GM12891 (cell line): ENCODE results near the gene MTHFS.

Source experiments
- DNase-seq: peaks from one replicate; pipeline ENCODE4 v3.0.0; 2011; ENCODE audit warnings: low spot score; ENCODE audit not compliant: insufficient read length
- FAIRE-seq: peaks from 2 replicates; lab custom pipeline; 2011; peaks lifted over from hg19 to GRCh38; lab: Jason Lieb, UNC
- PAX5 ChIP-seq: IDR thresholded peaks from 2 replicates; pipeline ENCODE4 v1.6.1; 2011; ENCODE audit warnings: low read length, moderate library complexity, mild to moderate bottlenecking; ENCODE audit not compliant: insufficient read depth, severe bottlenecking
- POLR2A ChIP-seq: IDR thresholded peaks from 2 replicates; pipeline ENCODE4 v1.6.1; 2011; ENCODE audit warnings: low read depth, low read length, control low read depth
- POLR2AphosphoS5 ChIP-seq: IDR thresholded peaks from 2 replicates; pipeline ENCODE4 v1.6.1; 2011; ENCODE audit warnings: low read depth, low read length, control low read depth
- POU2F2 ChIP-seq: IDR thresholded peaks from 2 replicates; pipeline ENCODE4 v1.6.1; 2011; ENCODE audit warnings: low read depth, mild to moderate bottlenecking, control low read depth, low read length, moderate library complexity
- SPI1 ChIP-seq: IDR thresholded peaks from 2 replicates; pipeline ENCODE4 v1.6.1; 2011; ENCODE audit warnings: low read depth, low read length, control low read depth
- TAF1 ChIP-seq: IDR thresholded peaks from 2 replicates; pipeline ENCODE4 v1.6.1; 2011; ENCODE audit warnings: low read depth, low read length, control low read depth

MTHFS gene

DNA sequence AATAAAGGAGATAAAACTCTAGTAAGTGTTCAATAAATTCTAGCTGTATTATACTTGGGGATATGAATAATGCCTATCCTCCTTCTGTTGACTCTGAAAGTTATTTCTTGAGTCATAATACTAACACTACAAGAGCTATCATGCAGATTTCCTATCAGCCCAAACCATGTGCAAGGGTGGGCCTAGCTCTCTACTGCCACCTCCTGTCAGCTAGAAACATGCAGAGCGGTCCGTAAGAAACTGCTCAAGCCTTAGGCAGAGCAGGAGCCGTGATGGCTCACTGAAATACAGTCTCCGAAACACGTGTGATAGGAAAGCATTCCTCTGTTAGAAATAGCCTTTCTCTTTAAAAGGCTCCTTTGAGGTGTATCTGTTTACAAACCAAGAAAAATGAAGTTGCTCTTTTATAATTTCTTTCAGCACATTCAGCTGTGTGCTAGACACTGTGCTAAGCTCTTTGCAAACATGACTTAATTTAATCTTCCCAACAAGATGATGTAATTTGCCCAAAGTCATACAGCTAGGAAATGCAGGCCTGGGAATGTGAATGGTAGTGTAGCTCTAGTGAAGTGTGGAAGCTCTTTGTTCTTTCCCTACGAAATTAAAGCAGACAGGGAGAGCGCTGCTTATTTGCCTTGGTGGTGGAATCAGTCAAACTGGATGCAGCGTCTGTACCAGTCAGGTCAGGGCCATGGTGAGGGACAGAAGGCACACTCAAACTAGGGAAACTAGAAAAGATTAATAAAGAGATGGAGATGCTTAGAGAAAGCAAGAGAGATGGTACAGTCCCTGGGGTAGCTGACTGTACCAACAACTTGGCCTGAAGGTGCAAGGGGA is 43.1 kb downstream of the MTHFS start:
- no peak for TF ChIP-seq TAF1
- no peak for TF ChIP-seq POLR2AphosphoS5
- no peak for TF ChIP-seq POU2F2
- no peak for TF ChIP-seq PAX5
- no peak for TF ChIP-seq POLR2A
- no peak for TF ChIP-seq SPI1
- DNase-seq: no peak
- FAIRE-seq: peak; percentile 94

DNA sequence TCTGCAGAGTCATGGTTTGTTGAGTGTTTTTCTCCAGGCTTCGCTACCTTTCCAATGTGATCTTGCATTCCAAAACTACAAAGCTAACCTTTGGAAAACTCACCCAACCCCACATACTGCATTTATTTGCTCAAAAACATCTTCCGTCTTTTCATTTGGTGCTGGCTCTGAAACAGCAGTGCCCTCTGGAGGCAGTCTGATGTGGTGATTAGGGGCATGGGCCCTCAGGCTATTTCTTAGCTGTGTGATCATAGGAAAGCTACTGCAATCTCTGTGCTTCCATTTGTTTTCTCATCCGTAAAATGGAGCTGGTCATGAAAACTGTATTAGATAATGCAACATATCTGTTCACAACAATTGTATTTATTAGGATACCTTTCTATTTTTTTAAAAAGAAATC is 47.0 kb downstream of the MTHFS start:
- FAIRE-seq (no peak), DNase-seq (no peak)

DNA sequence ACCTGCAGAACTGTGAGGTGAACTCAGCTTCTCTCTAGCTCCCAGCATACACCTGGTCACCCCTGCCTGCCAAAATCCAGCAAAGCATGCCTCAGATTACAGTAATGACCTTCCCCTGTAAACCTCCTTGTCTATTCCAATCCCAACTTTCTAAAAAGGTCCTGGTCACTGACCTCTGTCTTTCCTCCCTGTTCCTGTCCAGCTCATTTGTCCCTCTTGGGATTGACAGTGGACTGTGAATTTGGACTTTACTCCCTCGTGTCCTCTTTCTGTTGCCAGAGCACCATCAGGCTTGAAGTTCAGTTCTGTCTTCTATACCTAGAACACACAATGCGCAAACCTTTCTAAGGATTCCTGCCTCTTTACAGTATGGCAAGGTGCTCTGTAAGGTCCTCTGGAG is 50.3 kb downstream of the MTHFS start:
- FAIRE-seq (no peak), DNase-seq (no peak)
- TF ChIP-seq POLR2AphosphoS5: no peak
- no peak for TF ChIP-seq SPI1
- no peak for TF ChIP-seq POU2F2
- TF ChIP-seq POLR2A: no peak
- TF ChIP-seq PAX5: no peak
- TF ChIP-seq TAF1: no peak

More for the DNA sequence above, 47.0 kb downstream of the MTHFS start:
- TF ChIP-seq PAX5: no peak
- TF ChIP-seq POLR2AphosphoS5: no peak
- TF ChIP-seq POU2F2: no peak
- no peak for TF ChIP-seq POLR2A
- TF ChIP-seq TAF1: no peak
- TF ChIP-seq SPI1: no peak

DNA sequence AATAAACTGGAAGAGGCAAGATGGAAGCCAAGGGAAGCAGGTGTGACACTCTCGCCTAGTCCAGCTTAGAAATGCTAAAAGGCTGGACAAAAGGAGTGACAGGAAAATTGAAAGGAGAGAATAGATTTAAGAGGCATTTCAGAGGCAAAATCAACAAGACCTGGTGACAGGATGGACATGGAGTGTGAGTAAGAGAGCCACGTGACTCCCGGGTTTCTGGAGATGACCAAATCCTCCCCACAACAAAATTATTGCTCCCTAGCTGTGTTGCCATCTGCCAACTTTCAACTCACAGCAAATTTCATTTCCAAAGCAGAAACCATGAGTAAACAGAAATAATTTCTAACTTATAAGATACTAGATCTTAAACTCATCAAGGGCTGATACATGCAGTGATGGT is 52.6 kb downstream of the MTHFS start:
- DNase-seq: no peak
- TF ChIP-seq PAX5 (no peak), TAF1 (no peak), SPI1 (no peak), POLR2AphosphoS5 (no peak), POU2F2 (no peak), POLR2A (no peak)
- no peak for FAIRE-seq

DNA sequence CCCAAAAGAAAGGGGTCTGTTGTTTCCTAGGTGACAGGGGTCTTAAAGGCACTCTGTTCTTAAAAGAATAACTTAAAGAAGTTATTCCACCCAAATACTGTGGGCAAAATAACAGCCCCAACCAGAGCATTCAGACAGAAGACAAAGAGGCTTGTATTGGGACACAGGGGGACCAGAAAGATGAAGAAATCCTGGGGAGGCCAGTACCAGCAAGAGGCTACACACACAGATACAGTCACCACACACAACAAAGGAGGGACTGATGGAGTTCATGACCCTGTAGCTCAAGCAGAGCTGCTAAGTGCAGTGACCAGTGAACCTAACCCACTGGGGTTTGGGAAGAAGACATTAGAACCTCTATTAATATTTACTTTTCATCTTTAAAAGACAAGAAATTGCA is 59.0 kb downstream of the MTHFS start:
- DNase-seq: no peak
- no peak for FAIRE-seq
- TF ChIP-seq TAF1 (no peak), POU2F2 (no peak), POLR2AphosphoS5 (no peak), SPI1 (no peak), PAX5 (no peak), POLR2A (no peak)

DNA sequence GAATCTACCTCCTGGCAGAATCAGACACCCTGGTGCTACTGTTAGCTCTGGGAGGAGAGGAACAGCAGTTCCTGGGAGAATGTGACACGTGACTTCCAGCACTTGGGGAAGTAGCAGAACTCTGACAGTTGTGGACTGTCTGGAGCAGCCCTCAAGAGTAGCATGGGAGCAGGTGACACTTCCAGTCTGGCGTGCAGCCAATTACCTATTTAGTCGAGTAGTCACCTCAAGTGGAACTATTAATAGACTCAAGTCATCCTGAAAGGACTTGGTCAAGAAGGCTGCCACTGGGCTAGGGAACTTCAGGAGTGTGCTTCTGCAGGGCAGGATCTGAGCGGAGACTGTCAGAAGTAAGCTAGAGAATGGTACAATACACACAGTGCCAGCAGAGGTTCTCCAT is 62.3 kb downstream of the MTHFS start:
- FAIRE-seq: no peak

DNA sequence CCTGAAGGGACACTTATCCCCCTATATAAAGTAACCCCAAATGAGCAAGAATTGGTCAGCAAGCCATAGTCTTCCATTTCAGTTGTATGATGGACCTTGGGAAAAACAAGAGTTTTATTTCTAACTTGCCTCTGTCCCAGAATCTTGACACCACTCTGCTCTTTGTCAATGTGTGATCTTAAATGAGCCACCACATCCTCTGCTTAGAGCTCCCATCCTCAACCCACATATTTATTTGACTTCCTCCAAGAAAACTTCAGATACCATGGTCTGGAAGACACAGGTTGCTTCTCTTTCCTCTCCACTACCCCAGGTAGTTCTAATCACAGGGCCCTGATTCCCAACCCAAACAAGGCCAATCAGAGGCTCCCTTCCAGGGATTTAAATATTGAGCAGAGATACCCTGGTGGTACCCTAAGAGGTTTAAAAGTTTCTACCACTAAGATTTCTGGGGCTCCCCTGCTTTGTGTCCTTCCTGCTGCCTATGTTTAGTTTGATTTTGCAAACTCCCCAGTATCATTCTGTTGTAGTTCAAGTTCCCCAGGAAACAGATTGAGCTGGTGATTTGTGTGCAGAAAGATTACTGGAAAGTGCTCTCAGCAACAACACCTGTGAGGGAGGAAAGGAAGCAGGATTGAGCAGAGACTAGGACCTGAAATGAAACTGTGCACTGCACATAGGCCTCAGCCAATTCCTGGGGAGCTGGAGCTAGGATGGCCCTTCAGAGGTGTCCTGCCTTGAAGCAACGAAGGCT is 64.3 kb downstream of the MTHFS start:
- FAIRE-seq: no peak
- TF ChIP-seq SPI1: no peak
- no peak for TF ChIP-seq POLR2AphosphoS5
- TF ChIP-seq POU2F2: no peak
- TF ChIP-seq POLR2A: no peak
- no peak for TF ChIP-seq PAX5
- no peak for TF ChIP-seq TAF1
- DNase-seq: no peak

More for the DNA sequence above, 62.3 kb downstream of the MTHFS start:
- TF ChIP-seq POU2F2 (no peak), POLR2A (no peak), PAX5 (no peak), SPI1 (no peak), POLR2AphosphoS5 (no peak), TAF1 (no peak)
- no peak for DNase-seq

DNA sequence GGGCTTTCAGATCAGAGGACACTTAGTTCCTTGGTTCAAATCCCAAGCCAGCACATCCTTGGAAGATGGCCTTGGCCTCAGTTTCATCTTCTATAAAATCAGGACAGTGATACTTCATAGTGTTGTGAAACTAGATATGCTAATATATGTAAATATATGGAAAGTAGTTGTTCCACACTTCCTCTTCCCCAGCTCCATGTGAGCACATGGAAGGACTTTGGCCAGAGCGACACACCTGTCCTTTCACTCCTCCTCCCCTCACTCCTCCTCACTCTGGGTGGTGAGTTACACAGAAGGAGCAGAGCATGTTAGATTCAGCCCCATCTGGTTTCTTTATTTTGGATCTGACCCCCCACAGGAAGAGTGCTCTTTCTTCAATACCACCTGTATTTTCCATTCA is 65.2 kb downstream of the MTHFS start:
- DNase-seq: no peak
- TF ChIP-seq POU2F2 (no peak), POLR2AphosphoS5 (no peak), PAX5 (no peak), SPI1 (no peak), TAF1 (no peak), POLR2A (no peak)
- FAIRE-seq: no peak

DNA sequence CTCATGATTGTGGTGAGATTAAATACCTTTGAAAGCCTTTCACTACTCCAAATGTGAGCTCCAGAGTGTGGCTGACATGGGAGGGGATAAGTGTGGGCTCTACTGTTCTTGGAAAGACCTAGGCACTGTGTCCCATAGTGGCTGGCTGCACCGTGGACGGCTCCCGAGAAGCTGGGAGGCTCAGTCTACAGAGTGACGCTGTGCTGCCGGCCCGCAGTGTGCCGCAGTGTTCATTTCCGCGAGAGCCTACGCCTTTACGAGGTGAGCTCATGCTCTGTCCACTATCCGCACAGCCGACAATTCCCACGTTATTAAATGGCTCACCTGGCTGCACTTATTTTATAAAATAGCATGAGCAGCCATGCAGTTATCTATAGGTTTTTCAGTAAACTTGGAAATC is 66.9 kb downstream of the MTHFS start:
- no peak for DNase-seq
- FAIRE-seq: no peak
- no peak for TF ChIP-seq PAX5

DNA sequence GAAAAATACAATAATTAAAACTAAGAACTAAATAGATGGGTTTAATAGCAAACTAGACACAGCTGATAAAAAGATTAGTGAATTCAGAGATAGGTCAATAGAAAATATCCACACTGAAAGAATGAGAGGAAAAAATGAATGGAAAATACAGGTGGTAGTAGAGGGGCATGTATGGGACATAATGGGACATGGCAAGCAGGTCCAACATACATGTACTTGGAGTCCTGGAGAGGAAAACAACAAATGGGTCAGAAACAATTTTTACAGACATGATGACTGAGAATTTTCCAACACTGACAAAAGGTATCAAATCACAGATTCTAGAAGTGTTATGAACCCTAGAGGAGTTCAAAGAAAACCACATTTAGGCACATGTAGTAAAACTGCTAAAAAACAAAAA is 68.4 kb downstream of the MTHFS start:
- TF ChIP-seq POLR2AphosphoS5: no peak
- TF ChIP-seq PAX5: no peak
- no peak for TF ChIP-seq POLR2A
- no peak for TF ChIP-seq POU2F2
- TF ChIP-seq SPI1: no peak
- no peak for TF ChIP-seq TAF1
- DNase-seq (no peak), FAIRE-seq (no peak)

DNA sequence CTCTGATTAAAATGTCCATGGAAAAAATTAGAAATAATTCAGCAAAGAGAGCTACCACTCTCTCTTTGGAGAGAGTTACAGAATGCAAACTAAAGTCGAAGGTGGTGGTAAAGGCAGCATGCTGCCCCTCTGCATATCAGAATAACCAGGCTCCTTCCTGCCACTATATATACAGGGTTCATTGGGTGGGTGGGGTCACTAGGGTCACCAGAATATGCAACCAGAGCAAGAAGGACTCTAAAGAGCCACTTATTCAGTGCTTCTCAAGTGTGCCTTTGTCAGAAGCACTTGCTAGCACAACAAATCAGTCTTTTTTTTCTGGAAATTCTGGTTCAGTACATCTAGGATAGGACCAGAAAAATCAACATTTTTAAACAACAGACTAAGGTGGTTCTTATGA is 70.0 kb downstream of the MTHFS start:
- TF ChIP-seq TAF1 (no peak), SPI1 (no peak), PAX5 (no peak)
- no peak for FAIRE-seq

More for the DNA sequence above, 70.0 kb downstream of the MTHFS start:
- no peak for DNase-seq
